Activated T-helper 17 cell treated with anti-CD3 and anti-CD28 coated beads, Interleukin-2, amount 50 U/mL, for 72 hours (primary cell): ENCODE data around the gene YOD1. TPM values are rescaled to one million over a fixed set of nuclear protein-coding genes. Genes with fewer than 3 reads are reported as not detected.

Experiments
- ATAC-seq: fragments of 150-1000 bp; cut with Tn5 transposase; replicated peaks from 2 replicates; pipeline ENCODE4 v1.10.0; 2021; ENCODE audit warnings: mild to moderate bottlenecking, moderate library complexity
- H3K27ac Mint-ChIP-seq: one replicate; pipeline ENCODE4 v1.8.0; 2022; ENCODE audit warnings: mixed read lengths
- H3K27me3 Mint-ChIP-seq: one replicate; pipeline ENCODE4 v1.8.0; 2022; ENCODE audit warnings: mixed read lengths
- H3K36me3 Mint-ChIP-seq: one replicate; pipeline ENCODE4 v1.8.0; 2022; ENCODE audit warnings: low read depth, mild to moderate bottlenecking, mixed read lengths
- H3K4me1 Mint-ChIP-seq: one replicate; pipeline ENCODE4 v1.8.0; 2022; ENCODE audit warnings: mixed read lengths
- H3K4me3 Mint-ChIP-seq: one replicate; pipeline ENCODE4 v1.8.0; 2022; ENCODE audit warnings: mild to moderate bottlenecking, mixed read lengths
- H3K9me3 Mint-ChIP-seq: one replicate; pipeline ENCODE4 v1.8.0; 2022; ENCODE audit warnings: mixed read lengths
- total RNA-seq, 2 donors: library from RNA; stranded (reverse); gene quantifications; one replicate each; pipeline ENCODE4 v1.2.3, GENCODE V29; 2022

YOD1 gene
- total RNA-seq = 1 to 10 TPM; 6.7 to 7.1 TPM

DNA sequence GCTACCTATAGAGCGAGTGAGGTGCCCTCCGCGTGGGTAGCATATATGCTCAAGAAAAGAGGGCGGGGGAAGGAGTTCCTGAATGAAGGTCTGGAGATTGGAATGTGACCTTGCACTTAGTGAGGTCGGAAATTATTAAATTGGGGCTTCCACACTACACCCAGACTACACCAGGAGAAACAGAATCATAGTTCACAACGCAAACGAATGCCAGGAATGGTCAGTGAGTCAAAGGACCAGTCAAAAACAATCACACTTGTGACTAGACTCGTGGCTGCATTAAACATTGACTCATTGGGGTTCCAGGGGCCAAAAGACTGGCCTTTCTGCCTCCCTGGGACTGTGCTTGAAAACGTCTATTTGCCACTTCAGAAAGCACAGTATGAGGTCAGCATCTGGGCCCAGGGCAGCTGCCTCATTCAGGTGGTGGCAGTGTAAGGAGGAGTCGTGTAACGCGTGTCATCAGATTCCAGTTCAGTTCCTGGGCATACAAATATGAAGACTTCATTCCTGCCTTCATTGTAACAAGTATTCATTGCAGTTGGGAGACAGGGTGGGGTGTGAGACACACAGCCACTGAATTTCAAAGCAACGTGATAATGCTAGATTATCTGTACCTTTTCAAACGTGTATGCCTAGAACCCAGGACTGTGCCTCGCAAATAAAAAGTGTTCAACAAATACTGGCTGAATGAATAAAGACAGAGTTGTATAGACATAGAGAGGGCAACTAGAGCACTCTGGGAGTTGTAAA is at the start of gene YOD1:
YOD1 (minus strand) TSS at position 18 of the 753 bp plus-strand sequence. CDS start 178 bp downstream, outside the sequence.
- Mint-ChIP-seq H3K4me3 (peak within 1 kb of the TSS; percentile 100), H3K9me3 (no peaks in the 10 kb centered on the region), H3K27me3 (no peaks in the 10 kb centered on the region), H3K36me3 (peaks cover 39% of the 10 kb centered on the region), H3K4me1 (peaks cover 29% of the 10 kb centered on the region), H3K27ac (peak within 1 kb of the TSS; percentile 99)
- peak; percentile 57 for ATAC-seq

DNA sequence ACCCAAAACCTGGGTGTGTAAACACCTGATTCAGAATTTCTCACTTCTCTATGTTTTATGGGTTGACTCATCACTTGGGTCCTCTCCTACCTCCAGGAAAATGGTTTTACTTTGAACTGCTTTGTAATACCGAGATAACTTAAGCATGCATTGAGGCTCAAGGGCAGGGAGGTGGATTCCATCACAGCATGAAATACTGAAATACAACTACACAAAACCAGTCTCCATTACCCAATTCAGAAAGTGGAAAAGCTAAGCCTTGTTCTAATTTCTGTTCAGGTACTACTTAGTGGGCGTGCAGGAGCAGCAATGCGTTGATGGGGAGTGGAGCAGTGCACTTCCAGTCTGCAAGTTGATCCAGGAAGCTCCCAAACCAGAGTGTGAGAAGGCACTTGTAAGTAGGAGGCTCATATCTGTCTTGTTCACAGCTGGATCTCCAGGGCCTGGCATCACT is 46.9 kb upstream of the YOD1 start:
- H3K4me3 Mint-ChIP-seq = peak overlapping the region; percentile 31
- no peaks in the 10 kb centered on the region for H3K36me3 Mint-ChIP-seq
- H3K27me3 Mint-ChIP-seq = peaks cover 28% of the 10 kb centered on the region
- peak overlapping the region; percentile 36 for H3K27ac Mint-ChIP-seq
- ATAC-seq = peak; percentile 99
- no peaks in the 10 kb centered on the region for H3K9me3 Mint-ChIP-seq
- peaks cover 4% of the 10 kb centered on the region for H3K4me1 Mint-ChIP-seq

DNA sequence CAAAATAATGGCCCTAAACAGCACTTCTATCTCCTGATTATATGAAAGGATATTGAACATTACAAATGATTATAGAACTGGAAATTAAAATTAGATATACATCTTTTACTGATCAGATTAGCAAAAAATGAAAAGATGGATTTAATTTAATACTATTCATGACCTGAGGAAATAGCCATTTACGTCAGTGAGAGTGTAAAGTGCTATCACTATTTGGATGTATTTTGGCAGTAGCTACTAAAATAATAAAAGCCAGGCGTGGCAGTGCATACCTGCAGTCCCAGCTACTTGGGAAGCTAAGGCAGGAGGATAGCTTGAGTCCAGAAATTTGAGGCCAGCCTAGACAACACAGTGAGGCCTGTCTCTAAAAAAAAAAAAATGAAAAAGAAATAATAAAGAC is 42.9 kb upstream of the YOD1 start:
- no peak overlapping the region for H3K27ac Mint-ChIP-seq
- no peak overlapping the region for H3K4me3 Mint-ChIP-seq
- H3K9me3 Mint-ChIP-seq = no peaks in the 10 kb centered on the region
- H3K4me1 Mint-ChIP-seq = peaks cover 12% of the 10 kb centered on the region
- no peak for ATAC-seq
- H3K36me3 Mint-ChIP-seq = no peaks in the 10 kb centered on the region
- H3K27me3 Mint-ChIP-seq = peaks cover 18% of the 10 kb centered on the region

DNA sequence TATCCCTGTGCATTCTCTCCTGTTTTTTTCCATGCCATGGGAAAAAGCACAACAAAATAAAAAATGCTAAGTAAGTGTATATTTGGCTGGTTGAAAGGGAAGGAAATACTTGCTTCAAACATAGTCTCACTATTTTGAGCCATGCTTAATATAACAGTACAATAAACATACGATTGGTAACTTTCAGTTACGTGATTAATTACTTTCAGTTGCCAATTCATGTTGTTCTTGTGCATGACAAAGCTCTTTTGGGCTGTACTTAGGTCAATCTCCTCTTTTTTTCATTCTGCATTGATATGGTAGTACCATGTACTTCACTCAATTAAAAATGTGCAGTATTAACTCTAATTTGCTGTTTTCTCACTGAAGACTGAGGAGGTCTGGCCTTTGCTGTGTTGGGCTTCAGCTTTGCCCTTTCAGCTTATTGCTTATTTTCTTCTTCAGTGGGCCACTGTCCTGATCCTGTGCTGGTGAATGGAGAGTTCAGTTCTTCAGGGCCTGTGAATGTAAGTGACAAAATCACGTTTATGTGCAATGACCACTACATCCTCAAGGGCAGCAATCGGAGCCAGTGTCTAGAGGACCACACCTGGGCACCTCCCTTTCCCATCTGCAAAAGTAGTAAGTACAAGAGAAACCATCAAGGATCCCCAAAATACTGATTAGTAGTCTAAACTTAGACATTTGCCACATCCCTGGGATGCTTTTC is 40.3 kb upstream of the YOD1 start:
- H3K27me3 Mint-ChIP-seq = peaks cover 20% of the 10 kb centered on the region
- H3K36me3 Mint-ChIP-seq = no peaks in the 10 kb centered on the region
- no peaks in the 10 kb centered on the region for H3K9me3 Mint-ChIP-seq
- H3K4me3 Mint-ChIP-seq = no peak overlapping the region
- peaks cover 8% of the 10 kb centered on the region for H3K4me1 Mint-ChIP-seq
- no peak for ATAC-seq
- H3K27ac Mint-ChIP-seq = no peak overlapping the region

DNA sequence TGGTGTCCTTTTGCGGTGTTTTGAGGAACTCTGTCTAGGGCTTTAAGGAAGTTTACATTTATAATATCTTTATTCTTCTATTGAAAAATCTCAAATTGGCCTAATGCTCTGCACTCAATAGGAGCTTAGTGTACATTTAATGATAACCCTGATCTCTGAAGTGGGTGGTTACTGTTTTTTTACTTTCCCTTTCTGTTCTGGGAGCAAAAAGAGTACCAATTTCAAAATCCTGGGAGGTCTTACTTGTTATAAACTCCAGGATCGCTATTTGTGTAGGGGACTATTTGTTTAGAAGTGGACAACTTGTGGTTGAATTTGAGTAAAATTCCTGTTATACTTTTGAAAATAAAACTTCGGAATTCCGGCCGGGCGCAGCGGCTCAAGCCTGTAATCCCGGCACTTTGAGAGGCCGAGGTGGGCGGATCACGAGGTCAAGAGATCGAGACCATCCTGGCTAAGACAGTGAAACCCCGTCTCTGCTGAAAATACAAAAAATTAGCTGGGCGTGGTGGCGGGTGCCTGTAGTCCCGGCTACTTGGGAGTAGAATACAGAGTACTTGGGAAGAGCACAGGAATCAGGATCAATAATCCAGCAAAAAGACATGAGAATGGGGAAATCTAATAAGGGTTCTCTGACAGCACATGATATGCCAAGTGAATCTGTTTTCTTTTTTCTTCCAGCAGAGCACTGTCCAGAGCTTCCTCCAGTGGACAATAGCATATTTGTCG is 38.8 kb upstream of the YOD1 start:
- no peak for ATAC-seq
- Mint-ChIP-seq H3K9me3 (no peaks in the 10 kb centered on the region), H3K4me1 (peaks cover 8% of the 10 kb centered on the region), H3K27me3 (peaks cover 19% of the 10 kb centered on the region), H3K4me3 (peak overlapping the region; percentile 43), H3K27ac (peak overlapping the region; percentile 25), H3K36me3 (no peaks in the 10 kb centered on the region)

DNA sequence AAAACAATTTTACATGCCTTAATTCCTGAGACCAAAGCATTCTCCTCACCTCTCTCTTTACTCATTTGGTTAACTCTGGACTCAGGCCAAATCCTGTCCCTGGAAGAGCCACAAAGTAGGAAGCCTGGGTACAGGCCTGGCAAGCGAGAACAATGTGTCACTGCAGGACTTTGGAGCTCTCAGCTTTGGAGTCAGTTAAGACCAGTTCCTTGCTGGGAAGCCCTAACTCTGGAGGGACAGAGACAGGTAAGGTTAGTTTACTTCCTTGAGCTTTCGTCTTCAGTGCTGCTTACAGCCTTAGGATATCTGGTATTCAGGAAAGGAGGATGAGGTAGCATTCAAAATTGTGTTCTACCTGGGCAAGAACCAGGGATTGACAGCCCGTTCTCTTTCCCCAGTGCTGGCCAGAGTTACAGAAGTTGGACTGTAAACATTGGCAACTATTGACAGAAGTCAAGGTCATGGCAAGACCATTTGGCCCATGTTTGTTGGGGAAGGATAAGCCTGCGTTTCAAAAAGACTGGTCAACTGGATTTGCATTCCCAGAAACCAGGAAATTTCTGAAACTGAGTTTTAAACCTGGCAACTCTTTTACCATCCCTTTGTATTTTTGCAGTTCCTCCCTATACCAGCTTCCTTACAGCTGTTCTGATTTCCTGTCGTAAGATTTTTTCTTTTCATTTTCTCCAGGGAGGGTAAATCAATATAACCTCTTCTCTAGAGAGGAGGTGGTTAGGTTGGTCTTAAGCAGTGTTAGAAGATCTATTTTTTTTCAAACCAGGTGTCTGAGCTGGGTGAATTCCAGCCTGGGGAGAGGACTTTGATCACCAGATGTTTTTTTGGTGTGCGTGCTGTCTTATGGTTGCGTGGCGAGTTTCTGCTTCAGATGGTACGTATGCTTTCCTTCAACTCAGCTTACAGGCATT is 38.0 kb upstream of the YOD1 start, which contains the start of gene C4BPB:
C4BPB (plus strand) TSS at position 160 of the 926 bp plus-strand sequence; CDS start at position 832, 672 bp downstream.
- Mint-ChIP-seq H3K4me1 (peaks cover 8% of the 10 kb centered on the region), H3K9me3 (no peaks in the 10 kb centered on the region), H3K27ac (peak within 1 kb of the TSS; percentile 25), H3K27me3 (peaks cover 23% of the 10 kb centered on the region), H3K36me3 (no peaks in the 10 kb centered on the region), H3K4me3 (peak within 1 kb of the TSS; percentile 43)
- ATAC-seq = no peak

DNA sequence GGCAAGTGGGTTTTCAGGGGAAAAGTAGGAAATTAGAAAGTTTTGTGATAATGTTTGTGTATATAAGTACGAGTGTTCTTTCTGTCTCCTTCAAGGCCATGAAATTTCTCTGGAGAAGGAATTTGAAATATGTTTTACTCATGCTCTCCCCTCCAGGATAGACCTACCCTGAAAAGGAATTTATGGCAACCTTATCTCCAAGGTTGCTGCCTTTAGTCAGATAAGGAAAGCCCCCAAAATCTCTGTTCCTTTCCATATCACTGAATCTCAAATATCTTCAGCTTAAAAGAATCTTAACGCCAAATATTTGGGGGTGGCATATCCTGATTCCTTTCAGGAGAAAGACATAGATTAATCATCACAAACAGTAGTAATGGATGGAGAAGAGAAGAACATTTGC is 37.2 kb upstream of the YOD1 start:
- no peak overlapping the region for H3K27ac Mint-ChIP-seq
- no peak for ATAC-seq
- H3K36me3 Mint-ChIP-seq = no peaks in the 10 kb centered on the region
- peaks cover 28% of the 10 kb centered on the region for H3K27me3 Mint-ChIP-seq
- H3K4me1 Mint-ChIP-seq = peaks cover 8% of the 10 kb centered on the region
- H3K9me3 Mint-ChIP-seq = no peaks in the 10 kb centered on the region
- no peak overlapping the region for H3K4me3 Mint-ChIP-seq

DNA sequence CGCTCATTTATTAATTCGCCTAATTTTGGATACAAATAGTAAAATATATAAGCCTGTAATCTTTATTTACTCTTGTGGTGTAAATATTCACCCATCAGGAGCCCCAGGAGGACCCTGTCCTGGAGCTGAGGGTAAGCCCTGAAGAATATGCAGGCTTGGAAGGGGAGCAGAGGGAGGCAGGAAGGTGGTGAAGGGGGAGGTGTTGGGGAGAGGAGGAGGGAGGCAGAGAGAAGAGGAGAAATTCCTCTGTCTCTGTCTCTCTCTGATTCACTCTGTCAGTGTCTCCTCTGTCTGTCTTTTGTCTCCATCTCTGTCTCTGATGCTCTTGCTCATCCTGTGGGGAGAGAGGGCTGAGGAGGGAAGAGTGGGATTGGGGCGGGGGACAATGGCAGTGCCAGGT is 34.9 kb upstream of the YOD1 start:
- Mint-ChIP-seq H3K9me3 (no peaks in the 10 kb centered on the region), H3K36me3 (no peaks in the 10 kb centered on the region), H3K27ac (no peak overlapping the region), H3K27me3 (peaks cover 31% of the 10 kb centered on the region), H3K4me3 (no peak overlapping the region), H3K4me1 (peaks cover 3% of the 10 kb centered on the region)
- no peak for ATAC-seq

DNA sequence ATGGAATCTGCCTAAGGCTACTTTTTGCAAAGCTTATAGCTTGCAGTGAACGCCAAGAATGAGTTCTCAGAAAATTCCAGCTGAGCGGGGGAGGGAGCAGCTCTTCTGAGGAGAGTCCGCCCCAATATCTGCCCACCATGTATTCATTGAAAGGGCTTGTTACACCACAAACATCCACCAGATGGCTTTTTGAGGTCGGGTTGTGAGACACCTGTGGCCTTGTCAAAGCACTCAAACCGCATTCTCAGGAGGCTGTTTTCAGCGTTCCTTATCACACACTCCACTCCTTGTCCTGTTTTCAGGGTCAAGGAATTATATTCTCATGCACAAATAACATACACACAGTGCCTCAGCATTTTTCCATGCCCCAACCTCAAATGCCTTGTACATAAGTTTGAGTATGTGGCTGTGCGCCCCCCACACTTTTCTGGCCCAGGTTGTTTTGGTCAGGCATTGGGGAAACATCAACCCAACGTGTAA is 33.7 kb upstream of the YOD1 start:
- H3K4me3 Mint-ChIP-seq = no peak overlapping the region
- H3K4me1 Mint-ChIP-seq = peaks cover 3% of the 10 kb centered on the region
- H3K36me3 Mint-ChIP-seq = no peaks in the 10 kb centered on the region
- no peaks in the 10 kb centered on the region for H3K9me3 Mint-ChIP-seq
- H3K27ac Mint-ChIP-seq = no peak overlapping the region
- peaks cover 31% of the 10 kb centered on the region for H3K27me3 Mint-ChIP-seq
- peak; percentile 61 for ATAC-seq

DNA sequence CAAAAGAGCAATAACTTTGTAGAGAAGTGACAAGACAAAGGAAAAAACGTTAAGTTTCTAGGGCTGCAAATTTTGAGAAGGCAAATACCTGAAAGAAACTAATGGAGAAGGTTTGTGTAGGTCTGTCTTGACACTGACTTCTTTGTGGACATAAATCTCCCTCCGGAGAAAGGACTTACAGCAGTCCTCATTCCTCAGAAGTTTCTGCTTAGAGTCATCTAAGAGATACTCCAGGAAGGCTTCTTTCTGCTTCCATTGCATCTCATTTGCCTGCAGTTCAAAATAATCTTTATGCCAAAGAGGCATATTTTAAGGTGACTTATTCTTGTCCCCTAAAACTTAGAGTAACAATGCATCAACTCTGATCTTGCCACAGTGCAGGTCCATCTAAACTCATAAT is 33.2 kb upstream of the YOD1 start:
- Mint-ChIP-seq H3K27ac (no peak overlapping the region), H3K9me3 (no peaks in the 10 kb centered on the region), H3K36me3 (no peaks in the 10 kb centered on the region), H3K27me3 (peaks cover 31% of the 10 kb centered on the region), H3K4me3 (no peak overlapping the region), H3K4me1 (peaks cover under 1% of the 10 kb centered on the region)
- no peak for ATAC-seq

DNA sequence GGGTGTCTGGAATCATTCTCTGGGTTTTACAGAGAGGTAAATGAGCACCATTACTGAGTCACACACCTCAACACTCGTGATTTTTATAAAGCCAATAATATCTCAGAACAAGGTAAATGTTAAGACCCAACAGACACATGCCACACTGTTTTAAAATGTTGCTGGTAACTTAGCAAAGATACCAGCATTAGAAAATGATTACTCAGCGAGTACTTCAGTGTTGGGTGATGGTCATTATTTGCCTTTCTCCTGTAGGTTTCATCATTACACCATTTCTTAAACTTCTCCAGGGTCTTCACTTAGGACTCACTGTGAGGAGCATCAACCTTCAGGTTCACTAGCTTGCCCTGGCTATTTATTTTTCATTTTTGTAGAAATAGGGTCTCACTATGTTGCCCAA is 30.8 kb upstream of the YOD1 start:
- ATAC-seq = no peak
- Mint-ChIP-seq H3K27me3 (peaks cover 31% of the 10 kb centered on the region), H3K9me3 (no peaks in the 10 kb centered on the region), H3K4me1 (no peaks in the 10 kb centered on the region), H3K36me3 (no peaks in the 10 kb centered on the region), H3K27ac (no peak overlapping the region), H3K4me3 (no peak overlapping the region)

DNA sequence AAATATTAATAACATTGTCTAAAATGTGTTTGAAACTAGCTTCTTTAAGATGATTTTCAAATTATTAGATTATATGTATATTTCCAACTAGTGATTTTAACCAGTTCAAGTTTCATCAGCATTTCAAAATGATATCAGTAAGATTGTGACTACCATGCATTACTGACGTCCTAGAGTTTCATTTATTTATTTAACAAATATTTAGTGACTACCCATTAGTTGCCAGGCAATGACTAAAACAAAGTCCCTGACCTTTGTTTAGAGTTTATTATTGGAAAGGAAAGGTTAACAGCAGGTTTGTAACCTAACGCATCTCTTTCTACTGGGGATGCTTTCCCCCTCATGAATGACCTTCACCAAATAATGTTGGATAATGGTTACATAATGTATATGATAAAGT is 30.1 kb upstream of the YOD1 start:
- ATAC-seq = no peak
- Mint-ChIP-seq H3K9me3 (no peaks in the 10 kb centered on the region), H3K4me1 (no peaks in the 10 kb centered on the region), H3K36me3 (no peaks in the 10 kb centered on the region), H3K27ac (no peak overlapping the region), H3K27me3 (peaks cover 28% of the 10 kb centered on the region), H3K4me3 (no peak overlapping the region)

DNA sequence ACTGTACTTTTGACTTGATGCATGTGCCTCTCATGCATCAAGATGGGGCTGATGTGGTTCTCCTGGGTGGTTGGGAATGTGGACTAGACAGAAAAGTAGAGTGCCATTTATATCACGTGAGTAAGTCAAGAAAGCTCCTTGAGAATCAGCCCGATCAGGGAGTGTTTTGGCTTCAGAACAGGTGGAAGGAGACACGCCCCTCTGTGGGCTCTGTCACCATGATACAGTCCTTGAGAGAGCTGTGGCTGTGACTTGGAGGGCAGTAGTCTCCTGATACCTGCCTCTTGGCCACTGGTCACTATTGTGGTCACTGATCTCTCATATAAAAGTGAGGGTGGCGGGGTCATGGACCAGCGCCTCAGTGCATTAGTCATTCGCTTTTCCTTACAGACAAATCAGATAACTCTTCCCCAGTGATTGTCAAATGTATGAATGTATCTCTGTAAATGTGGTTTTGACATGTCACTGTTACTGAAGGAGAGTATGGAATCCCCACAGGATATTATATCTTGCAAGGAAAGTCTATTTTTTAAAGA is 28.8 kb upstream of the YOD1 start:
- H3K27me3 Mint-ChIP-seq = peaks cover 26% of the 10 kb centered on the region
- no peaks in the 10 kb centered on the region for H3K9me3 Mint-ChIP-seq

More for the DNA sequence above, 28.8 kb upstream of the YOD1 start:
- H3K27ac Mint-ChIP-seq = no peak overlapping the region
- ATAC-seq = no peak
- no peaks in the 10 kb centered on the region for H3K4me1 Mint-ChIP-seq
- H3K4me3 Mint-ChIP-seq = no peak overlapping the region
- no peaks in the 10 kb centered on the region for H3K36me3 Mint-ChIP-seq
